ENCODE data around the gene MAGEB1. TPM values are rescaled to one million over a fixed set of nuclear protein-coding genes. Genes with fewer than 3 reads are reported as not detected.

Gene MAGEB1
- total RNA-seq, 1 experiment from 2014 or later, result 0.22 TPM

DNA sequence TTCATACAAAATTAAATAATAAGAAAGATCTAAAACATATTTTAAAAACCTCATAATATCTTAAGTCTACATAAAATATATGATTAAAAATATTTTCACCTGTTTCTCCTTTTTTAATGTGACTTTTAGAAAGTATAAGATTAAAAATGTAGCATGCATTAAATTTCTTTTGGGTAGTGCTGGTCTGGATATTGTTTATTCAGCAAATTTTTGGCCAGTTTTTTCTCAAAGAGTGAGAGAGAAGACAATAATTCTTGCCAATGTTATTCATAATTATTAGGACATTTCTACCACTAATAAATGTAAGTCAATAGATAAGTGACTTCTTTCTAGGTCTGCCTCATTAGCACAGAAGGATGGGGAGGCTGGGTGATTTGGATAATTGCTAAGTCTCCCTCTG is 14.1 kb downstream of the MAGEB1 start:
- TF ChIP-seq NFE2L1 (CRISPR knock-in tag; IDR thresholded peaks at IDR 0.05) (no peak), SP1 (CRISPR knock-in tag; conservative IDR thresholded peaks at IDR 0.05) (no peak), ZNF121 (CRISPR knock-in tag; IDR thresholded peaks at IDR 0.05) (no peak), ESRRA (CRISPR knock-in tag; IDR thresholded peaks at IDR 0.05; ENCODE audit: borderline replicate concordance) (no peak), ZNF138 (CRISPR knock-in tag; conservative IDR thresholded peaks at IDR 0.05) (no peak), NFATC4 (CRISPR knock-in tag; IDR thresholded peaks at IDR 0.05) (no peak), TCF7 (CRISPR knock-in tag; IDR thresholded peaks at IDR 0.05; ENCODE audit: low read depth) (no peak), ZNF423 (CRISPR knock-in tag; IDR thresholded peaks at IDR 0.05) (no peak), ZNF671 (CRISPR knock-in tag; IDR thresholded peaks at IDR 0.05) (no peak), GRHL2 (CRISPR knock-in tag; IDR thresholded peaks at IDR 0.05; ENCODE audit: insufficient replicate concordance, severe bottlenecking) (no peak), PRRX2 (CRISPR knock-in tag; IDR thresholded peaks at IDR 0.05) (no peak), TEAD1 (CRISPR knock-in tag; IDR thresholded peaks at IDR 0.05) (no peak), CBFB (CRISPR knock-in tag; IDR thresholded peaks at IDR 0.05; ENCODE audit: low read depth) (no peak)
- TF ChIP-seq, protein P1, sequence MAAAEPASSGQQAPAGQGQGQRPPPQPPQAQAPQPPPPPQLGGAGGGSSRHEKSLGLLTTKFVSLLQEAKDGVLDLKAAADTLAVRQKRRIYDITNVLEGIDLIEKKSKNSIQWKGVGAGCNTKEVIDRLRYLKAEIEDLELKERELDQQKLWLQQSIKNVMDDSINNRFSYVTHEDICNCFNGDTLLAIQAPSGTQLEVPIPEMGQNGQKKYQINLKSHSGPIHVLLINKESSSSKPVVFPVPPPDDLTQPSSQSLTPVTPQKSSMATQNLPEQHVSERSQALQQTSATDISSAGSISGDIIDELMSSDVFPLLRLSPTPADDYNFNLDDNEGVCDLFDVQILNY (CRISPR knock-in tag; IDR thresholded peaks at IDR 0.05), result no peak
- TF ChIP-seq, protein P2, sequence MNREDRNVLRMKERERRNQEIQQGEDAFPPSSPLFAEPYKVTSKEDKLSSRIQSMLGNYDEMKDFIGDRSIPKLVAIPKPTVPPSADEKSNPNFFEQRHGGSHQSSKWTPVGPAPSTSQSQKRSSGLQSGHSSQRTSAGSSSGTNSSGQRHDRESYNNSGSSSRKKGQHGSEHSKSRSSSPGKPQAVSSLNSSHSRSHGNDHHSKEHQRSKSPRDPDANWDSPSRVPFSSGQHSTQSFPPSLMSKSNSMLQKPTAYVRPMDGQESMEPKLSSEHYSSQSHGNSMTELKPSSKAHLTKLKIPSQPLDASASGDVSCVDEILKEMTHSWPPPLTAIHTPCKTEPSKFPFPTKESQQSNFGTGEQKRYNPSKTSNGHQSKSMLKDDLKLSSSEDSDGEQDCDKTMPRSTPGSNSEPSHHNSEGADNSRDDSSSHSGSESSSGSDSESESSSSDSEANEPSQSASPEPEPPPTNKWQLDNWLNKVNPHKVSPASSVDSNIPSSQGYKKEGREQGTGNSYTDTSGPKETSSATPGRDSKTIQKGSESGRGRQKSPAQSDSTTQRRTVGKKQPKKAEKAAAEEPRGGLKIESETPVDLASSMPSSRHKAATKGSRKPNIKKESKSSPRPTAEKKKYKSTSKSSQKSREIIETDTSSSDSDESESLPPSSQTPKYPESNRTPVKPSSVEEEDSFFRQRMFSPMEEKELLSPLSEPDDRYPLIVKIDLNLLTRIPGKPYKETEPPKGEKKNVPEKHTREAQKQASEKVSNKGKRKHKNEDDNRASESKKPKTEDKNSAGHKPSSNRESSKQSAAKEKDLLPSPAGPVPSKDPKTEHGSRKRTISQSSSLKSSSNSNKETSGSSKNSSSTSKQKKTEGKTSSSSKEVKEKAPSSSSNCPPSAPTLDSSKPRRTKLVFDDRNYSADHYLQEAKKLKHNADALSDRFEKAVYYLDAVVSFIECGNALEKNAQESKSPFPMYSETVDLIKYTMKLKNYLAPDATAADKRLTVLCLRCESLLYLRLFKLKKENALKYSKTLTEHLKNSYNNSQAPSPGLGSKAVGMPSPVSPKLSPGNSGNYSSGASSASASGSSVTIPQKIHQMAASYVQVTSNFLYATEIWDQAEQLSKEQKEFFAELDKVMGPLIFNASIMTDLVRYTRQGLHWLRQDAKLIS (CRISPR knock-in tag; IDR thresholded peaks at IDR 0.05; ENCODE audit: borderline replicate concordance), result no peak
- TF ChIP-seq, protein P3, sequence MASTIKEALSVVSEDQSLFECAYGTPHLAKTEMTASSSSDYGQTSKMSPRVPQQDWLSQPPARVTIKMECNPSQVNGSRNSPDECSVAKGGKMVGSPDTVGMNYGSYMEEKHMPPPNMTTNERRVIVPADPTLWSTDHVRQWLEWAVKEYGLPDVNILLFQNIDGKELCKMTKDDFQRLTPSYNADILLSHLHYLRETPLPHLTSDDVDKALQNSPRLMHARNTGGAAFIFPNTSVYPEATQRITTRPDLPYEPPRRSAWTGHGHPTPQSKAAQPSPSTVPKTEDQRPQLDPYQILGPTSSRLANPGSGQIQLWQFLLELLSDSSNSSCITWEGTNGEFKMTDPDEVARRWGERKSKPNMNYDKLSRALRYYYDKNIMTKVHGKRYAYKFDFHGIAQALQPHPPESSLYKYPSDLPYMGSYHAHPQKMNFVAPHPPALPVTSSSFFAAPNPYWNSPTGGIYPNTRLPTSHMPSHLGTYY (CRISPR knock-in tag; IDR thresholded peaks at IDR 0.05), result no peak
- TF ChIP-seq, protein P4, sequence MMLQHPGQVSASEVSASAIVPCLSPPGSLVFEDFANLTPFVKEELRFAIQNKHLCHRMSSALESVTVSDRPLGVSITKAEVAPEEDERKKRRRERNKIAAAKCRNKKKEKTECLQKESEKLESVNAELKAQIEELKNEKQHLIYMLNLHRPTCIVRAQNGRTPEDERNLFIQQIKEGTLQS (CRISPR knock-in tag; conservative IDR thresholded peaks at IDR 0.05), result no peak
- TF ChIP-seq, protein P5, sequence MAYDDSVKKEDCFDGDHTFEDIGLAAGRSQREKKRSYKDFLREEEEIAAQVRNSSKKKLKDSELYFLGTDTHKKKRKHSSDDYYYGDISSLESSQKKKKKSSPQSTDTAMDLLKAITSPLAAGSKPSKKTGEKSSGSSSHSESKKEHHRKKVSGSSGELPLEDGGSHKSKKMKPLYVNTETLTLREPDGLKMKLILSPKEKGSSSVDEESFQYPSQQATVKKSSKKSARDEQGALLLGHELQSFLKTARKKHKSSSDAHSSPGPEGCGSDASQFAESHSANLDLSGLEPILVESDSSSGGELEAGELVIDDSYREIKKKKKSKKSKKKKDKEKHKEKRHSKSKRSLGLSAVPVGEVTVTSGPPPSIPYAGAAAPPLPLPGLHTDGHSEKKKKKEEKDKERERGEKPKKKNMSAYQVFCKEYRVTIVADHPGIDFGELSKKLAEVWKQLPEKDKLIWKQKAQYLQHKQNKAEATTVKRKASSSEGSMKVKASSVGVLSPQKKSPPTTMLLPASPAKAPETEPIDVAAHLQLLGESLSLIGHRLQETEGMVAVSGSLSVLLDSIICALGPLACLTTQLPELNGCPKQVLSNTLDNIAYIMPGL (CRISPR knock-in tag; IDR thresholded peaks at IDR 0.05), result no peak
- TF ChIP-seq, protein P6, sequence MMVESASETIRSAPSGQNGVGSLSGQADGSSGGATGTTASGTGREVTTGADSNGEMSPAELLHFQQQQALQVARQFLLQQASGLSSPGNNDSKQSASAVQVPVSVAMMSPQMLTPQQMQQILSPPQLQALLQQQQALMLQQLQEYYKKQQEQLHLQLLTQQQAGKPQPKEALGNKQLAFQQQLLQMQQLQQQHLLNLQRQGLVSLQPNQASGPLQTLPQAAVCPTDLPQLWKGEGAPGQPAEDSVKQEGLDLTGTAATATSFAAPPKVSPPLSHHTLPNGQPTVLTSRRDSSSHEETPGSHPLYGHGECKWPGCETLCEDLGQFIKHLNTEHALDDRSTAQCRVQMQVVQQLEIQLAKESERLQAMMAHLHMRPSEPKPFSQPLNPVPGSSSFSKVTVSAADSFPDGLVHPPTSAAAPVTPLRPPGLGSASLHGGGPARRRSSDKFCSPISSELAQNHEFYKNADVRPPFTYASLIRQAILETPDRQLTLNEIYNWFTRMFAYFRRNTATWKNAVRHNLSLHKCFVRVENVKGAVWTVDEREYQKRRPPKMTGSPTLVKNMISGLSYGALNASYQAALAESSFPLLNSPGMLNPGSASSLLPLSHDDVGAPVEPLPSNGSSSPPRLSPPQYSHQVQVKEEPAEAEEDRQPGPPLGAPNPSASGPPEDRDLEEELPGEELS (CRISPR knock-in tag; IDR thresholded peaks at IDR 0.05), result no peak
- Mint-ChIP-seq H3K27me3 (ENCODE audit: low read depth) (no peaks in the 10 kb centered on the region), H3K4me3 (no peak overlapping the region), H3K27ac (no peak overlapping the region), H3K4me1 (no peaks in the 10 kb centered on the region), H3K36me3 (peaks cover 11% of the 10 kb centered on the region), H3K9me3 (peaks cover 20% of the 10 kb centered on the region)
- POLR2A ChIA-PET, result no interaction called here
- DNase-seq (ENCODE audit: low spot score) (no peak), ATAC-seq (no peak)
- CTCF ChIA-PET, result no interaction called here
